Peyer's patch (tissue), 4 donors: ENCODE data around the gene ZNF385A.

ENCODE experiments used
- POLR2A ChIP-seq, 2 donors: fragments of 450-650 bp; IDR thresholded peaks; one replicate each; pipeline ENCODE4 v1.5.1; 2017; ENCODE audit warnings: antibody characterized with exemption in 2 of 2, mild to moderate bottlenecking in 2 of 2, moderate library complexity in 2 of 2
- TF ChIP-seq, protein P1 (sequence below), 6 experiments: fragments of 450-650 bp in 4 of 6; fragments of 200-600 bp in 2 of 6; sonication (generic) in 1 of 6; IDR thresholded peaks; one replicate each; pipeline ENCODE4 v1.5.1; 2017 to 2019; ENCODE audit warnings: antibody characterized with exemption in 6 of 6, mild to moderate bottlenecking in 3 of 6, moderate library complexity in 1 of 6

DNA sequence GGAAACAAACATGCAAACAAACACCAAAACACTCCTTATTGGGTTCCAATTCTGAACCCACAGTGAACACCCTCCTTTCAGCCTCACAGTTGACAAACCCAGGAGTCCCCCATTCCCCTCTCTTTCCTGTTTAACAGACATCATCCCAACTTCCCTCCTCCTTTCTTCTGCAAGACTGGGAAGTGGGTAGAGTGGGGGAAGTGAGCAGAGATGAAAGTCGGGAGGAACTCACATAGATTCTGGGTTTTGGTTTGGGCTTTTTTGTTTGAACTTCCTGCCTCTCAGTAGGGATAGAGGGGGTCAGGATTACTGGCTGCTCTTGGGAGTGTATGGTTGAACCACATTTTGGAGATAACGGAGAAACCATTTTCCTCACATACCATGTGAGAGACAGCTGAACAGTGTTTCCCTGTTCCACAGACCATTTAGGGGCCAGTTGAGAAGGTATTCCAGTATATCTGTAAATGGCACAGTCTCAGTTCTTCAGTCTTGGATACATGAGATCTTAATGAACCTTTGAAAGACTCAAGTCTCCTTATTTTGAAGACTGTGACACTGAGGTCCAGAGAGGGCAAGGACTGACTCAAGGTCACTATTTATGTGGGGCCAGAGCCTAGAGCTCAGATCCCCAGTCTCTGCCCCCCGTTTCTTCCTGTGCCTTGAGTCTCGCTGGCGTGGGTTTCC is 16.4 kb downstream of the ZNF385A start:
- TF ChIP-seq, protein P1, sequence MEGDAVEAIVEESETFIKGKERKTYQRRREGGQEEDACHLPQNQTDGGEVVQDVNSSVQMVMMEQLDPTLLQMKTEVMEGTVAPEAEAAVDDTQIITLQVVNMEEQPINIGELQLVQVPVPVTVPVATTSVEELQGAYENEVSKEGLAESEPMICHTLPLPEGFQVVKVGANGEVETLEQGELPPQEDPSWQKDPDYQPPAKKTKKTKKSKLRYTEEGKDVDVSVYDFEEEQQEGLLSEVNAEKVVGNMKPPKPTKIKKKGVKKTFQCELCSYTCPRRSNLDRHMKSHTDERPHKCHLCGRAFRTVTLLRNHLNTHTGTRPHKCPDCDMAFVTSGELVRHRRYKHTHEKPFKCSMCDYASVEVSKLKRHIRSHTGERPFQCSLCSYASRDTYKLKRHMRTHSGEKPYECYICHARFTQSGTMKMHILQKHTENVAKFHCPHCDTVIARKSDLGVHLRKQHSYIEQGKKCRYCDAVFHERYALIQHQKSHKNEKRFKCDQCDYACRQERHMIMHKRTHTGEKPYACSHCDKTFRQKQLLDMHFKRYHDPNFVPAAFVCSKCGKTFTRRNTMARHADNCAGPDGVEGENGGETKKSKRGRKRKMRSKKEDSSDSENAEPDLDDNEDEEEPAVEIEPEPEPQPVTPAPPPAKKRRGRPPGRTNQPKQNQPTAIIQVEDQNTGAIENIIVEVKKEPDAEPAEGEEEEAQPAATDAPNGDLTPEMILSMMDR (IDR thresholded peaks at IDR 0.05), result no peak
- no peak for TF ChIP-seq POLR2A (IDR thresholded peaks at IDR 0.05)
